Measurements from ENCODE around the gene PROKR1.

The PROKR1 gene

DNA sequence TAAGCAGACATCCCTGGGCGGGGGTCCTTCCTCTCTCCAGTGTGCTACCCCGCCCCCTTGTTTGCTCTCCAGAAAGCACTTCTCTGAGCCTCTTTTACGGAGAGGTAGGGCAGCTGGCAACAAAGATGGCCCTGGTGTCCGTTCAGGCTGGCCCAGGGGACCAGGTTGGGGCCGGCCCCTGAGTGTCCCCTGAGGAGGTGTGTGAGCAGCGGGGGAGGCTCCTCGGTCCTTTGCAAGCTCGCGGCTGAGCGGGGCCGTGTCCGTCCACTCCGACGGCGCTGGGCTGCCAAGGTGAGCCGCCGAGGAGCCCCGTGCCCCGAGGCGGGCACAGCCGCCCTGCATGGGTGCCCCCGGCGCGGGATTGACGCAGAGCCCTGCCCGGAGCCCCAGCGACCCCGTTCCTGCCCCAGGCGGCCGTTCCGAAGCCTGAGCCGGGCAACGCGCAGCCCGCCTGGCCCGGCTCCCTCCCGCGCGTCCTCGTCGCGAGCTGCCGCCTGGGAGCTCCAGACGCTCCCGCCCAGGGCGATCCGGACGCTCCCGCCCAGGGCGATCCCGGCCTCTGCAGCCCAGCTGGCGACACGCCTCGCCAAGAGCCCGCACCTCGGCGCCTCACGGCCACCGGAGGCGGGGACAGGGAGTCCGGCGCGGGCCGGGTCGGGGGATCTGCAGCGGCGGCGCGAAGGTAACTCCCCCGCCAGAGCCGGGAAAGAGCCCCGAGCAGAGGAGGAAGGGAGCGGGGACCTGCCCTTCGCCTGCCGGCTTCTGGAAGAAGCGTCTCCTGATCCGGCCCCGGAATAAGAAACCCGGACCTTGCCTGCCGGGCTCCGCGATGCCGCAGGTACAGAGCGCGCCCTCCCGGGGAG is at the start of gene PROKR1:
Gene PROKR1, plus strand, starts transcription at position 569 of the 863 bp plus-strand sequence. CDS start 2,243 bp downstream, outside the sequence.
- TF ChIP-seq YY1 (IDR thresholded peaks at IDR 0.05; ENCODE audit: low read depth) = no peak
- 0 out of 2 replicates have a peak, but pooled peaks have one; percentile 16 for TF ChIP-seq EGR1 (IDR thresholded peaks at IDR 0.05)
- TF ChIP-seq, protein P1, sequence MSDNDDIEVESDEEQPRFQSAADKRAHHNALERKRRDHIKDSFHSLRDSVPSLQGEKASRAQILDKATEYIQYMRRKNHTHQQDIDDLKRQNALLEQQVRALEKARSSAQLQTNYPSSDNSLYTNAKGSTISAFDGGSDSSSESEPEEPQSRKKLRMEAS (IDR thresholded peaks at IDR 0.05) = peak; percentile 65

DNA sequence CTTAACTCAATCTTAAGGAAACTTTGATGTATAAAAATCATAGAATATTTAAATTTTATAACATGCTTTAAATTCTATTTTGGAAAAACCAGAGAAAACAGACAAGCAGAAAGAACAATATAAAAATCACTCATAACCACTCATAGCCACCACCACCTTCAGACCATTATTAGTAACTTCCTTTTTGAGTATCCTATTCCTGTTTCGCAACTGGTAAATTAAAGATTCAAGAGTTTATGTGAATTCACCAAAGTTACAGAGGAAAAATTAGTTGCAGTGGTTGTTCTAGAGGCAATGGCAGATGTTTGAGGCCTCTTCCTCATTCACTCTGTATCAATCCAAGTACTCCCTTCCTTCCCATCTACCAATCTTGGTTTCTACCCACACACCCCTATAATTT is 49.3 kb upstream of the PROKR1 start:
- TF ChIP-seq FOXM1 (IDR thresholded peaks at IDR 0.05; ENCODE audit: borderline replicate concordance, low read depth) (no peak), ZBTB7A (IDR thresholded peaks at IDR 0.05; ENCODE audit: low read depth) (no peak)

DNA sequence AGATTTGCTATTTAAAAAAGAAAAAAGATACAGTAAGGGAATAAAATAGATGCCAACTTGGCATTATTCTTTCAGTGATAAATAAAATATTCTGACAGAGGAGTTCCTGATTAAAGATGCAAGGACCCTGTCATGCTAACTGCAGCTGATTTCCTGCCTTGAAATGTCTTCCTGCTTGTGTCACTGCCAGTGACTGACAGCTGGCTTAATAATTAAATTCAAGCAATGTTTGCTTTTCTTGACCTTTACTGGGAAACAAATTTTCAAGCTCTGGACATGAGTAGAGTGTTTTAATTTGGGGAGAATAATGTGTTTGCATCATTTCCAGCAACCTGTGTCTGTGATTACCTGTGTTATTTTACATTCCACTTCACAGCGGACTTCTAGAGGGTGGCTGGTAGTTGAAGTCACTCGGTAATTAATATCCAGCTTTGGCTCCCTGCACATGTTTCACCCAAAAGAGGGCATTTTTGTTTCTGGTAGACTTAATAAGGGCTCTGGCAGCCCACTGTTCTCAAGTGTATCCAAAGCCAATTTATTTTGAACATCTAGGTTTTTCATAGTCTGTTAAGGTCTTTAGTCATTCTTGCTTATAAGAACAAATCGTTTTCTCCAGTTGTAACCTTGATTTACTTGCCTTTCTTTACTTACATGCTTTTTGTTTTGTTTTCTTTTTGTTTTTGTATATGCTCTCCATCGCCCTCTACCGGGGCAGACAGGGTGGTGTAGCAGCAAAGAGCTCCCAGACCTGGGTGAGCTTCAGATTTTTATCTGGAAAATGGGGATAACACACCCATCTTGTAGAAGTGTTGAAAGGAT is 48.5 kb upstream of the PROKR1 start:
- TF ChIP-seq RAD21 (IDR thresholded peaks at IDR 0.05; ENCODE audit: low read depth) = peak; percentile 52
- no peak for TF ChIP-seq EGR1 (IDR thresholded peaks at IDR 0.05)
- TF ChIP-seq CREB1 (IDR thresholded peaks at IDR 0.05; ENCODE audit: low read depth) = no peak
- TF ChIP-seq FOXM1 (IDR thresholded peaks at IDR 0.05; ENCODE audit: borderline replicate concordance, low read depth) = no peak
- TF ChIP-seq CEBPB (IDR thresholded peaks at IDR 0.05) = no peak

DNA sequence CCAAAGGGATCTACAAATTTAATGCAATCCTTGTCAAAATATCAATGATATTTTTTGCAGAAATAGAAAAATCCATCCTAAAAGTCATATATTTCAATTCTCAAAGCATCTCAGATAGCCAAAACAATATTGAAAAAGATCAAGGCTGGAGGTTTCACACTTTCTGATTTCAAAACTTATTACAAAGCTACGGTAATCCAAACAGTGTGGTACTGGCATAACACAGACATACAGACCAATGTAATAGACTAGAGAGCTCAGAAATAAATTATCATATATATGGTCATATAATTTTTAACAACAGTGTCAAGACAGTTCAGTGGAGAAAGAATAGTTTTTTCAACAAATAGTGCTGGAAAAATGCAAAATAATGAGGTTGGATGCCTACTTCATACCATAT is 40.3 kb upstream of the PROKR1 start:
- TF ChIP-seq TAF1 (IDR thresholded peaks at IDR 0.05; ENCODE audit: low read depth) (no peak), NFIC (IDR thresholded peaks at IDR 0.05) (no peak), ZBTB7A (IDR thresholded peaks at IDR 0.05; ENCODE audit: low read depth) (no peak), RAD21 (IDR thresholded peaks at IDR 0.05; ENCODE audit: low read depth) (no peak), CREB1 (IDR thresholded peaks at IDR 0.05; ENCODE audit: low read depth) (no peak)
- TF ChIP-seq, protein P1 (IDR thresholded peaks at IDR 0.05) = no peak

DNA sequence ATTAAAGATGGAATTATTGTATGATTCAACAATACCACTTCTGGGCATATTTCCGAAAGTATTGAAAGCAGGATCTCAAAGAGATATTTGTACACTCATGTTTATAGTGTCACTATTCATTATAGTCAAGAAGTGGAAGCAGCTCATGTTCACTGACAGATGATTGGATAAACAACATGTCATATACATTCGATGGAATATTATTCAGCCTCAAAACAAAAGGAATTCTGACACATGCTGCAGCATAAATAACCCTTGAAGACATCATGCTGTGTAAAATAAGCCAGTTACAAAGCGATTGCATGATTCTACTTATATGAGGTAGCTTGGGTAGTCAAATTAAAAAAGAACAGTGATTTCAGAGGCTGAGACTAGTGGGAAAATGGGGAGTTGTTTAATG is 39.3 kb upstream of the PROKR1 start:
- TF ChIP-seq TCF12 (IDR thresholded peaks at IDR 0.05; ENCODE audit: low read depth) (no peak), EGR1 (IDR thresholded peaks at IDR 0.05) (no peak), FOXM1 (IDR thresholded peaks at IDR 0.05; ENCODE audit: borderline replicate concordance, low read depth) (no peak), RAD21 (IDR thresholded peaks at IDR 0.05; ENCODE audit: low read depth) (no peak), TAF1 (IDR thresholded peaks at IDR 0.05; ENCODE audit: low read depth) (no peak), EP300 (IDR thresholded peaks at IDR 0.05; ENCODE audit: borderline replicate concordance) (no peak), CEBPB (IDR thresholded peaks at IDR 0.05) (no peak), YY1 (IDR thresholded peaks at IDR 0.05; ENCODE audit: low read depth) (no peak), ZBTB7A (IDR thresholded peaks at IDR 0.05; ENCODE audit: low read depth) (no peak), NFIC (IDR thresholded peaks at IDR 0.05) (no peak), CREB1 (IDR thresholded peaks at IDR 0.05; ENCODE audit: low read depth) (no peak), TEAD4 (IDR thresholded peaks at IDR 0.05) (no peak)
- TF ChIP-seq, protein P1 (IDR thresholded peaks at IDR 0.05) = no peak
- TF ChIP-seq, protein P2, sequence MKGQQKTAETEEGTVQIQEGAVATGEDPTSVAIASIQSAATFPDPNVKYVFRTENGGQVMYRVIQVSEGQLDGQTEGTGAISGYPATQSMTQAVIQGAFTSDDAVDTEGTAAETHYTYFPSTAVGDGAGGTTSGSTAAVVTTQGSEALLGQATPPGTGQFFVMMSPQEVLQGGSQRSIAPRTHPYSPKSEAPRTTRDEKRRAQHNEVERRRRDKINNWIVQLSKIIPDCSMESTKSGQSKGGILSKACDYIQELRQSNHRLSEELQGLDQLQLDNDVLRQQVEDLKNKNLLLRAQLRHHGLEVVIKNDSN (IDR thresholded peaks at IDR 0.05) = no peak
- TF ChIP-seq, protein P3, sequence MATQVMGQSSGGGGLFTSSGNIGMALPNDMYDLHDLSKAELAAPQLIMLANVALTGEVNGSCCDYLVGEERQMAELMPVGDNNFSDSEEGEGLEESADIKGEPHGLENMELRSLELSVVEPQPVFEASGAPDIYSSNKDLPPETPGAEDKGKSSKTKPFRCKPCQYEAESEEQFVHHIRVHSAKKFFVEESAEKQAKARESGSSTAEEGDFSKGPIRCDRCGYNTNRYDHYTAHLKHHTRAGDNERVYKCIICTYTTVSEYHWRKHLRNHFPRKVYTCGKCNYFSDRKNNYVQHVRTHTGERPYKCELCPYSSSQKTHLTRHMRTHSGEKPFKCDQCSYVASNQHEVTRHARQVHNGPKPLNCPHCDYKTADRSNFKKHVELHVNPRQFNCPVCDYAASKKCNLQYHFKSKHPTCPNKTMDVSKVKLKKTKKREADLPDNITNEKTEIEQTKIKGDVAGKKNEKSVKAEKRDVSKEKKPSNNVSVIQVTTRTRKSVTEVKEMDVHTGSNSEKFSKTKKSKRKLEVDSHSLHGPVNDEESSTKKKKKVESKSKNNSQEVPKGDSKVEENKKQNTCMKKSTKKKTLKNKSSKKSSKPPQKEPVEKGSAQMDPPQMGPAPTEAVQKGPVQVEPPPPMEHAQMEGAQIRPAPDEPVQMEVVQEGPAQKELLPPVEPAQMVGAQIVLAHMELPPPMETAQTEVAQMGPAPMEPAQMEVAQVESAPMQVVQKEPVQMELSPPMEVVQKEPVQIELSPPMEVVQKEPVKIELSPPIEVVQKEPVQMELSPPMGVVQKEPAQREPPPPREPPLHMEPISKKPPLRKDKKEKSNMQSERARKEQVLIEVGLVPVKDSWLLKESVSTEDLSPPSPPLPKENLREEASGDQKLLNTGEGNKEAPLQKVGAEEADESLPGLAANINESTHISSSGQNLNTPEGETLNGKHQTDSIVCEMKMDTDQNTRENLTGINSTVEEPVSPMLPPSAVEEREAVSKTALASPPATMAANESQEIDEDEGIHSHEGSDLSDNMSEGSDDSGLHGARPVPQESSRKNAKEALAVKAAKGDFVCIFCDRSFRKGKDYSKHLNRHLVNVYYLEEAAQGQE (IDR thresholded peaks at IDR 0.05; ENCODE audit: low read depth) = no peak

DNA sequence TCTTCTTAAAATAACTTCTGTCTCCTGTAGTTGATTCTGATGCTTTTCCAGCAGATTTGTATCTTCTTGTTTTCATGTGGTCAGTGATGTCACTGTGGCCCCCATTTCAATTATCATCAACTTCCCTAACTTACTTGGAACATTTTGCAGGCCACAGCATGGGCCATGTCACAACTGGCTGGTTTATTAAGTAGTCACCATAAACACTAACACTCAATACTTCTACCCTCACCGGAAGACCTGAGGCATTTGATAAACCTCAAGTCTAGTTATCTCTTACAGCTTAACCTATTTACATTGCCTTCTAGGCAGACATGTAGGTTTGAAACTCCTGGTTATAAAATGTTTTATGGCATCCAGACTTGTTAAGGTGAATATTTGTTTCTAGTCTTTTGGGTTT is 37.4 kb upstream of the PROKR1 start:
- TF ChIP-seq NFIC (IDR thresholded peaks at IDR 0.05) = no peak
- TF ChIP-seq, protein P3 (IDR thresholded peaks at IDR 0.05; ENCODE audit: low read depth) = no peak
- TF ChIP-seq TCF12 (IDR thresholded peaks at IDR 0.05; ENCODE audit: low read depth) = no peak
- TF ChIP-seq, protein P1 (IDR thresholded peaks at IDR 0.05) = no peak
- no peak for TF ChIP-seq RAD21 (IDR thresholded peaks at IDR 0.05; ENCODE audit: low read depth)
- TF ChIP-seq EP300 (IDR thresholded peaks at IDR 0.05; ENCODE audit: borderline replicate concordance) = no peak
- no peak for TF ChIP-seq CREB1 (IDR thresholded peaks at IDR 0.05; ENCODE audit: low read depth)
- TF ChIP-seq YY1 (IDR thresholded peaks at IDR 0.05; ENCODE audit: low read depth) = no peak
- TF ChIP-seq, protein P2 (IDR thresholded peaks at IDR 0.05) = no peak
- no peak for TF ChIP-seq EGR1 (IDR thresholded peaks at IDR 0.05)
- no peak for TF ChIP-seq ZBTB7A (IDR thresholded peaks at IDR 0.05; ENCODE audit: low read depth)
- TF ChIP-seq TAF1 (IDR thresholded peaks at IDR 0.05; ENCODE audit: low read depth) = no peak
- no peak for TF ChIP-seq FOXM1 (IDR thresholded peaks at IDR 0.05; ENCODE audit: borderline replicate concordance, low read depth)
- TF ChIP-seq TEAD4 (IDR thresholded peaks at IDR 0.05) = no peak
- TF ChIP-seq CEBPB (IDR thresholded peaks at IDR 0.05) = no peak

Data from Ishikawa (cell line).